ENCODE measurements around the gene MGAT5. TPM values are rescaled to one million over a fixed set of nuclear protein-coding genes. Genes with fewer than 3 reads are reported as not detected.

Gene MGAT5
- total RNA-seq, 1 donor from 2014 or later: 37.5 TPM

- no peak for DNase-seq (ENCODE audit: low spot score)
Observed at GRCh38 chr2:134325696-134326095, 71.8 kb downstream of the MGAT5 start.

- DNase-seq (ENCODE audit: low spot score): no peak
Observed at GRCh38 chr2:134327367-134327766, 73.5 kb downstream of the MGAT5 start.

- no peak for DNase-seq (ENCODE audit: low spot score)
Observed at GRCh38 chr2:134331081-134331480, 77.2 kb downstream of the MGAT5 start.

GRCh38 chr2:134333646-134334189 is 79.8 kb downstream of the MGAT5 start:
- no peak for DNase-seq (ENCODE audit: low spot score)

- DNase-seq (ENCODE audit: low spot score): no peak
Observed at GRCh38 chr2:134334542-134335353, 80.9 kb downstream of the MGAT5 start.

GRCh38 chr2:134335601-134336000 is 81.7 kb downstream of the MGAT5 start:
- no peak for DNase-seq (ENCODE audit: low spot score)

- DNase-seq (ENCODE audit: low spot score): no peak
Observed at GRCh38 chr2:134336352-134336751, 82.5 kb downstream of the MGAT5 start.

- DNase-seq (ENCODE audit: low spot score): no peak
Observed at GRCh38 chr2:134336921-134337320, 83.0 kb downstream of the MGAT5 start.

GRCh38 chr2:134337631-134338030 is 83.8 kb downstream of the MGAT5 start:
- no peak for DNase-seq (ENCODE audit: low spot score)

GRCh38 chr2:134338208-134338607 is 84.3 kb downstream of the MGAT5 start:
- no peak for DNase-seq (ENCODE audit: low spot score)

- DNase-seq (ENCODE audit: low spot score): no peak
Observed at GRCh38 chr2:134341476-134341875, 87.6 kb downstream of the MGAT5 start.

- no peak for DNase-seq (ENCODE audit: low spot score)
Observed at GRCh38 chr2:134344954-134345697, 91.3 kb downstream of the MGAT5 start.

- no peak for DNase-seq (ENCODE audit: low spot score)
Observed at GRCh38 chr2:134346141-134346540, 92.3 kb downstream of the MGAT5 start.

GRCh38 chr2:134347756-134348155 is 93.9 kb downstream of the MGAT5 start:
- DNase-seq (ENCODE audit: low spot score): no peak

GRCh38 chr2:134348239-134348638 is 94.4 kb downstream of the MGAT5 start:
- no peak for DNase-seq (ENCODE audit: low spot score)

- no peak for DNase-seq (ENCODE audit: low spot score)
Observed at GRCh38 chr2:134348760-134349159, 94.9 kb downstream of the MGAT5 start.

GRCh38 chr2:134351016-134351415 is 97.1 kb downstream of the MGAT5 start:
- DNase-seq (ENCODE audit: low spot score): no peak

GRCh38 chr2:134351899-134352298 is 98.0 kb downstream of the MGAT5 start:
- DNase-seq (ENCODE audit: low spot score): no peak

GRCh38 chr2:134352844-134353243 is 99.0 kb downstream of the MGAT5 start:
- DNase-seq (ENCODE audit: low spot score): no peak

GRCh38 chr2:134354611-134355010 is 100.7 kb downstream of the MGAT5 start:
- DNase-seq (ENCODE audit: low spot score): no peak

GRCh38 chr2:134357814-134358213 is 103.9 kb downstream of the MGAT5 start:
- DNase-seq (ENCODE audit: low spot score): no peak

- no peak for DNase-seq (ENCODE audit: low spot score)
Observed at GRCh38 chr2:134359367-134360081, 105.7 kb downstream of the MGAT5 start.
